ENCODE measurements around the gene RER1.

DNA sequence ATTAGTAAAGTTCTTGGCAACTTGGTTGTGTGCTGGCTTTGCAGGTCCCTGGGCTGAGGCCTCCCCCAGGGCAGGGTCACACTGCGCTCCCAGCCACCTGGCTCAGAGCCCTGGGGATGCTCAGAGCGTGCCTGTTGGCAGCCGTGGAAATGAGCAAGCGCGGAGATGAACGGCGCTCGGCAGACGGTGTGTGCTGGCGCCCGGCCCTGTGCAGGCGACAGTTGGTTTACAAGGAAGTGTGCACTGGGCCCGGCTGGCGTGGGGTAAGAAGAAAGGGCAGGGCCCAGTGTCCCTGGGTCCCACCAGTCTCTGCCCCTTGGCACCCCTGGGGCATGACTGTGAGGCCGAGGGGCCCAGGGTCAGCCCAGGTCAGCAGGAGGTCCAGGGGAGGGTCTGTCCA, 46.4 kb downstream of the RER1 start:
- TF ChIP-seq, protein P1, sequence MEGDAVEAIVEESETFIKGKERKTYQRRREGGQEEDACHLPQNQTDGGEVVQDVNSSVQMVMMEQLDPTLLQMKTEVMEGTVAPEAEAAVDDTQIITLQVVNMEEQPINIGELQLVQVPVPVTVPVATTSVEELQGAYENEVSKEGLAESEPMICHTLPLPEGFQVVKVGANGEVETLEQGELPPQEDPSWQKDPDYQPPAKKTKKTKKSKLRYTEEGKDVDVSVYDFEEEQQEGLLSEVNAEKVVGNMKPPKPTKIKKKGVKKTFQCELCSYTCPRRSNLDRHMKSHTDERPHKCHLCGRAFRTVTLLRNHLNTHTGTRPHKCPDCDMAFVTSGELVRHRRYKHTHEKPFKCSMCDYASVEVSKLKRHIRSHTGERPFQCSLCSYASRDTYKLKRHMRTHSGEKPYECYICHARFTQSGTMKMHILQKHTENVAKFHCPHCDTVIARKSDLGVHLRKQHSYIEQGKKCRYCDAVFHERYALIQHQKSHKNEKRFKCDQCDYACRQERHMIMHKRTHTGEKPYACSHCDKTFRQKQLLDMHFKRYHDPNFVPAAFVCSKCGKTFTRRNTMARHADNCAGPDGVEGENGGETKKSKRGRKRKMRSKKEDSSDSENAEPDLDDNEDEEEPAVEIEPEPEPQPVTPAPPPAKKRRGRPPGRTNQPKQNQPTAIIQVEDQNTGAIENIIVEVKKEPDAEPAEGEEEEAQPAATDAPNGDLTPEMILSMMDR (IDR thresholded peaks at IDR 0.05 in 2 of 3, conservative IDR thresholded peaks at IDR 0.05 in 1 of 3; ENCODE audit: borderline replicate concordance in 1 of 3, insufficient read depth in 1 of 3, low read depth in 2 of 3, low read length in 2 of 3), result no peak
- no peak for TF ChIP-seq REST (IDR thresholded peaks at IDR 0.05; ENCODE audit: low read depth)
